B cell (primary cell): ENCODE measurements around the gene IGF2BP1.

ENCODE experiments used
- CTCF ChIP-seq: fragments of 200-600 bp; IDR thresholded peaks from one replicate; pipeline ENCODE4 v1.8.0; 2022; ENCODE audit warnings: antibody characterized with exemption, mild to moderate bottlenecking
- EZH2 ChIP-seq: IDR thresholded peaks from 2 replicates; pipeline ENCODE4 v1.6.1; 2012; ENCODE audit warnings: borderline replicate concordance, low read depth, mild to moderate bottlenecking, moderate library complexity, low read length; ENCODE audit not compliant: insufficient read depth, poor library complexity, severe bottlenecking

DNA sequence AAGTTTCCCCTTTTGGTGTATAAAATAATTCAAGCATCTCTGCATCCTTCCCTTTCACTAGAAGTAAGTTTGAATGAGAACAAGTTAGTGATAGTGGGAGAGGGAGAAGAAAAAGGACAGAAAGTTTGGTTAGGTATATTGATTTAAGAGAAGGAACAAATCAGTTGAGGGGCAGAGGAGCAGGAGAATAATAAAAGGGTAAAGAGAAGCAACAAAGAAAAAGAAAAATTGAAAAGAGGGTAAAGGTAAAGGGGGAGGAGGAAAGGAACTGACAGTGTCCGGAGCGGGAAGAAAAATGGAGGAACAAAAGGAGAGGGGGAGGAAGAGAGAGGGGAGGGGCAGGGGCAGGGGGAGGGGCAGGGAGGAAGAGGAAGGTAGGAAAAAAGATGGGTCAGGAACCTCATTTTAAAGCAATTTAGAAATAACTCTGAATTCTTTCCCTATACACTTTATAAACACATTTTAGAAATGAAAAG lies 6.3 kb upstream of the IGF2BP1 start:
- TF ChIP-seq CTCF (no peak), EZH2 (no peak)
